Measurements from ENCODE around the gene UNC50.

Gene UNC50

GRCh38 chr2:98608116-98608961 lies at the start of gene UNC50, which contains the start of gene COA5:
Gene UNC50 (plus strand): TSS chr2:98608589. CDS start chr2:98609760, 1,171 bp downstream.
Gene COA5 (minus strand): TSS chr2:98608512. CDS start chr2:98608405, 107 bp downstream.
- peak; percentile 86 for DNase-seq (ENCODE audit: low spot score)

GRCh38 chr2:98558852-98559530 lies 49.4 kb upstream of the UNC50 start:
- peak; percentile 32 for DNase-seq (ENCODE audit: low spot score)

GRCh38 chr2:98559581-98559980 lies 48.8 kb upstream of the UNC50 start:
- no peak for DNase-seq (ENCODE audit: low spot score)

GRCh38 chr2:98560256-98560771 lies 48.1 kb upstream of the UNC50 start:
- DNase-seq (ENCODE audit: low spot score), result no peak

GRCh38 chr2:98561018-98561417 lies 47.4 kb upstream of the UNC50 start:
- DNase-seq (ENCODE audit: low spot score), result no peak

GRCh38 chr2:98561902-98562695 lies 46.3 kb upstream of the UNC50 start:
- no peak for DNase-seq (ENCODE audit: low spot score)

GRCh38 chr2:98563394-98563793 lies 45.0 kb upstream of the UNC50 start:
- no peak for DNase-seq (ENCODE audit: low spot score)

GRCh38 chr2:98564541-98565132 lies 43.8 kb upstream of the UNC50 start:
- no peak for DNase-seq (ENCODE audit: low spot score)

GRCh38 chr2:98565286-98565860 lies 43.0 kb upstream of the UNC50 start:
- DNase-seq (ENCODE audit: low spot score), result peak; percentile 65

GRCh38 chr2:98565941-98566340 lies 42.4 kb upstream of the UNC50 start:
- no peak for DNase-seq (ENCODE audit: low spot score)

- no peak for DNase-seq (ENCODE audit: low spot score)
Measured at GRCh38 chr2:98568161-98568956, 40.0 kb upstream of the UNC50 start.

GRCh38 chr2:98569197-98569793 lies 39.1 kb upstream of the UNC50 start:
- DNase-seq (ENCODE audit: low spot score), result no peak

GRCh38 chr2:98569915-98570314 lies 38.5 kb upstream of the UNC50 start:
- DNase-seq (ENCODE audit: low spot score), result no peak

- DNase-seq (ENCODE audit: low spot score), result no peak
Measured at GRCh38 chr2:98570356-98570755, 38.0 kb upstream of the UNC50 start.

GRCh38 chr2:98571121-98571701 lies 37.2 kb upstream of the UNC50 start:
- DNase-seq (ENCODE audit: low spot score), result no peak

- DNase-seq (ENCODE audit: low spot score), result no peak
Measured at GRCh38 chr2:98571796-98572195, 36.6 kb upstream of the UNC50 start.

GRCh38 chr2:98572211-98572610 lies 36.2 kb upstream of the UNC50 start:
- DNase-seq (ENCODE audit: low spot score), result no peak

GRCh38 chr2:98572676-98573075 lies 35.7 kb upstream of the UNC50 start:
- DNase-seq (ENCODE audit: low spot score), result peak; percentile 28

- no peak for DNase-seq (ENCODE audit: low spot score)
Measured at GRCh38 chr2:98573426-98573825, 35.0 kb upstream of the UNC50 start.
